Karpas-422 (cell line): ENCODE results near the gene NHSL1. TPM values are rescaled to one million over a fixed set of nuclear protein-coding genes. Genes with fewer than 3 reads are reported as not detected.

Experiments
- DNase-seq: peaks from one replicate; pipeline ENCODE4 v3.0.0-alpha.2; 2015
- H2AFZ ChIP-seq: fragments of 200-600 bp; sonication (generic); 2 replicates; pipeline ENCODE4 v1.6.1; 2014; ENCODE audit warnings: antibody characterized with exemption, low read length, mixed read lengths
- H3K27ac ChIP-seq: fragments of 200-600 bp; sonication (generic); 2 replicates; pipeline ENCODE4 v1.5.1; 2014; ENCODE audit warnings: mild to moderate bottlenecking, low read length, moderate library complexity
- H3K27me3 ChIP-seq: fragments of 200-600 bp; sonication (generic); 2 replicates; pipeline ENCODE4 v1.6.1; 2014; ENCODE audit warnings: low read length, mixed read lengths
- H3K36me3 ChIP-seq: fragments of 200-600 bp; sonication (generic); 2 replicates; pipeline ENCODE4 v1.6.1; 2014; ENCODE audit warnings: low read length, mixed read lengths; ENCODE audit not compliant: insufficient read depth
- H3K4me1 ChIP-seq: fragments of 200-600 bp; sonication (generic); 2 replicates; pipeline ENCODE4 v1.6.1; 2014; ENCODE audit warnings: mild to moderate bottlenecking, low read length, mixed read lengths
- H3K4me2 ChIP-seq: fragments of 200-600 bp; sonication (generic); 2 replicates; pipeline ENCODE4 v1.6.1; 2014; ENCODE audit warnings: low read length, low read depth, mild to moderate bottlenecking; ENCODE audit not compliant: poor library complexity, severe bottlenecking
- H3K4me3 ChIP-seq: fragments of 200-600 bp; sonication (generic); 2 replicates; pipeline ENCODE4 v1.5.1; 2014; ENCODE audit warnings: mild to moderate bottlenecking, antibody characterized with exemption, low read length, mixed read lengths
- H3K79me2 ChIP-seq: fragments of 200-600 bp; sonication (generic); 2 replicates; pipeline ENCODE4 v1.6.1; 2014; ENCODE audit warnings: mild to moderate bottlenecking, low read length, mixed read lengths
- H3K9ac ChIP-seq: fragments of 200-600 bp; sonication (generic); 2 replicates; pipeline ENCODE4 v1.6.0; 2014; ENCODE audit warnings: low read length
- H3K9me2 ChIP-seq: fragments of 200-600 bp; sonication (generic), shearing (Covaris generic); replicated peaks from 2 replicates; pipeline ENCODE4 v1.6.0; 2014; ENCODE audit warnings: mild to moderate bottlenecking, low read length, moderate library complexity; ENCODE audit not compliant: insufficient read depth
- H3K9me3 ChIP-seq: fragments of 300-700, 200-600 bp; sonication (generic); 2 replicates; pipeline ENCODE4 v1.6.1; 2014; ENCODE audit warnings: low read length, mixed read lengths
- H4K20me1 ChIP-seq: fragments of 200-600 bp; sonication (generic); 2 replicates; pipeline ENCODE4 v1.6.1; 2014; ENCODE audit warnings: mild to moderate bottlenecking, antibody characterized with exemption, low read length, low read depth; ENCODE audit not compliant: insufficient read depth
- total RNA-seq: library from RNA; depleted of rRNA; stranded (reverse); fragments of >200 nt; shearing (Covaris generic); gene quantifications from 2 replicates; pipeline ENCODE4 v1.2.3, GENCODE V29; 2014; ENCODE audit warnings: low replicate concordance

The NHSL1 gene
- total RNA-seq, 1 experiment from 2014 or later: 2.6 TPM

GRCh38 chr6:138402838-138403187, 96.5 kb downstream of the NHSL1 start:
- Histone ChIP-seq H3K27ac (no peak overlapping the region), H3K4me3 (peak overlapping the region; percentile 83; the same call in 1 of the 2 replicates), H3K36me3 (peaks cover 18% of the 10 kb centered on the region; the same call in 1 of the 2 replicates), H3K79me2 (peaks cover 10% of the 10 kb centered on the region; the same call in 1 of the 2 replicates), H3K9me3 (no peaks in the 10 kb centered on the region), H3K27me3 (no peaks in the 10 kb centered on the region), H2AFZ (no peak overlapping the region), H3K9me2 (no peaks in the 10 kb centered on the region), H3K4me1 (peaks cover 20% of the 10 kb centered on the region), H4K20me1 (no peaks in the 10 kb centered on the region), H3K4me2 (peak overlapping the region; percentile 95), H3K9ac (no peak overlapping the region)
- DNase-seq: no peak

- no peak overlapping the region for H3K27ac ChIP-seq
- peaks cover 10% of the 10 kb centered on the region; the same call in 1 of the 2 replicates for H3K79me2 ChIP-seq
- peaks cover 12% of the 10 kb centered on the region; the same call in 1 of the 2 replicates for H3K36me3 ChIP-seq
- H3K4me1 ChIP-seq: peaks cover 20% of the 10 kb centered on the region
- H3K9ac ChIP-seq: no peak overlapping the region
- DNase-seq: no peak
- H4K20me1 ChIP-seq: no peaks in the 10 kb centered on the region
- no peak overlapping the region for H3K4me3 ChIP-seq
- H2AFZ ChIP-seq: no peak overlapping the region
- no peaks in the 10 kb centered on the region for H3K9me3 ChIP-seq
- no peaks in the 10 kb centered on the region for H3K9me2 ChIP-seq
- H3K27me3 ChIP-seq: no peaks in the 10 kb centered on the region
- H3K4me2 ChIP-seq: no peak overlapping the region
These were observed 97.1 kb downstream of the NHSL1 start for GRCh38 chr6:138401960-138402837.

GRCh38 chr6:138400326-138400725, 99.0 kb downstream of the NHSL1 start:
- Histone ChIP-seq H3K4me1 (peaks cover 13% of the 10 kb centered on the region), H3K9me2 (no peaks in the 10 kb centered on the region), H3K4me3 (no peak overlapping the region), H3K9ac (no peak overlapping the region), H4K20me1 (no peaks in the 10 kb centered on the region), H3K79me2 (peaks cover 8% of the 10 kb centered on the region; the same call in 1 of the 2 replicates), H2AFZ (no peak overlapping the region), H3K9me3 (no peaks in the 10 kb centered on the region), H3K4me2 (no peak overlapping the region), H3K36me3 (no peaks in the 10 kb centered on the region), H3K27ac (no peak overlapping the region), H3K27me3 (no peaks in the 10 kb centered on the region)
- no peak for DNase-seq

GRCh38 chr6:138397128-138398122, 101.9 kb downstream of the NHSL1 start:
- no peak for DNase-seq
- no peak overlapping the region for H2AFZ ChIP-seq
- H3K9me3 ChIP-seq: no peaks in the 10 kb centered on the region
- no peak overlapping the region for H3K27ac ChIP-seq
- H3K4me2 ChIP-seq: no peak overlapping the region
- no peaks in the 10 kb centered on the region for H3K27me3 ChIP-seq
- no peaks in the 10 kb centered on the region for H3K36me3 ChIP-seq
- peaks cover 2% of the 10 kb centered on the region; the same call in 1 of the 2 replicates for H3K4me1 ChIP-seq
- H3K79me2 ChIP-seq: no peaks in the 10 kb centered on the region
- H4K20me1 ChIP-seq: no peaks in the 10 kb centered on the region
- no peak overlapping the region for H3K9ac ChIP-seq
- no peaks in the 10 kb centered on the region for H3K9me2 ChIP-seq
- no peak overlapping the region for H3K4me3 ChIP-seq

GRCh38 chr6:138396709-138397108, 102.6 kb downstream of the NHSL1 start:
- H4K20me1 ChIP-seq: no peaks in the 10 kb centered on the region
- H3K9ac ChIP-seq: no peak overlapping the region
- H3K79me2 ChIP-seq: no peaks in the 10 kb centered on the region
- DNase-seq: no peak
- H3K4me3 ChIP-seq: no peak overlapping the region
- H3K27ac ChIP-seq: no peak overlapping the region
- no peaks in the 10 kb centered on the region for H3K27me3 ChIP-seq
- no peaks in the 10 kb centered on the region for H3K9me2 ChIP-seq
- H3K9me3 ChIP-seq: no peaks in the 10 kb centered on the region
- no peak overlapping the region for H3K4me2 ChIP-seq
- no peak overlapping the region for H2AFZ ChIP-seq
- peaks cover 2% of the 10 kb centered on the region; the same call in 1 of the 2 replicates for H3K4me1 ChIP-seq
- H3K36me3 ChIP-seq: no peaks in the 10 kb centered on the region

GRCh38 chr6:138393871-138394783, 105.2 kb downstream of the NHSL1 start:
- Histone ChIP-seq H3K79me2 (no peaks in the 10 kb centered on the region), H3K9me3 (no peaks in the 10 kb centered on the region), H3K36me3 (no peaks in the 10 kb centered on the region), H3K27ac (no peak overlapping the region), H3K4me2 (no peak overlapping the region), H3K4me3 (no peak overlapping the region), H2AFZ (no peak overlapping the region), H3K9ac (no peak overlapping the region), H3K4me1 (peaks cover 2% of the 10 kb centered on the region; the same call in 1 of the 2 replicates), H3K9me2 (no peaks in the 10 kb centered on the region), H4K20me1 (no peaks in the 10 kb centered on the region), H3K27me3 (no peaks in the 10 kb centered on the region)
- DNase-seq: peak; percentile 45

- Histone ChIP-seq H3K9ac (no peak overlapping the region), H3K4me3 (no peak overlapping the region), H2AFZ (no peak overlapping the region), H3K27me3 (no peaks in the 10 kb centered on the region), H4K20me1 (no peaks in the 10 kb centered on the region), H3K79me2 (no peaks in the 10 kb centered on the region), H3K9me2 (no peaks in the 10 kb centered on the region), H3K27ac (no peak overlapping the region), H3K4me2 (no peak overlapping the region), H3K9me3 (no peaks in the 10 kb centered on the region), H3K36me3 (no peaks in the 10 kb centered on the region), H3K4me1 (peaks cover 2% of the 10 kb centered on the region; the same call in 1 of the 2 replicates)
- no peak for DNase-seq
These were observed 109.7 kb downstream of the NHSL1 start for GRCh38 chr6:138389551-138389950.
